HFFc6 (cell line): ENCODE results near the gene ONECUT2. TPM values are rescaled to one million over a fixed set of nuclear protein-coding genes. Genes with fewer than 3 reads are reported as not detected.

Source experiments
- DNase-seq: peaks from one replicate; pipeline ENCODE4 v3.0.0-alpha.2; 2018
- H3K27ac Mint-ChIP-seq: 2 replicates; pipeline ENCODE4 v1.8.0; 2020; ENCODE audit warnings: mild to moderate bottlenecking, mixed read lengths
- H3K27me3 Mint-ChIP-seq: 2 replicates; pipeline ENCODE4 v1.8.0; 2021; ENCODE audit warnings: mild to moderate bottlenecking, moderate library complexity, mixed read lengths; ENCODE audit not compliant: insufficient read depth
- H3K36me3 Mint-ChIP-seq: 2 replicates; pipeline ENCODE4 v1.8.0; 2021; ENCODE audit warnings: low read depth, mixed read lengths
- H3K4me1 Mint-ChIP-seq: 2 replicates; pipeline ENCODE4 v1.8.0; 2020; ENCODE audit warnings: low read depth, mixed read lengths
- H3K4me3 Mint-ChIP-seq: 2 replicates; pipeline ENCODE4 v1.8.0; 2020; ENCODE audit warnings: mild to moderate bottlenecking, moderate library complexity, mixed read lengths
- H3K9me3 Mint-ChIP-seq: 2 replicates; pipeline ENCODE4 v1.8.0; 2020; ENCODE audit warnings: mild to moderate bottlenecking, mixed read lengths
- total RNA-seq, 6 experiments: library from RNA; stranded (reverse); fragmentation: NEBNext Ultra II Directional; extraction: Animal tissue kit (Norgen Biotek cat#: 25700); gene quantifications; 2 replicates in 1 of 6; 3 replicates in 5 of 6; pipeline ENCODE4 v1.2.3, GENCODE V29; 2021
- TF ChIP-seq, protein P1 (sequence below): fragments of 200-600 bp; sonication (generic); IDR thresholded peaks from 2 replicates; pipeline ENCODE4 v1.5.0; 2021; ENCODE audit warnings: antibody characterized with exemption, mild to moderate bottlenecking

ONECUT2 gene
- total RNA-seq, 6 experiments from 2014 or later = 0.10 to 0.40 (median 0.18) TPM

DNA sequence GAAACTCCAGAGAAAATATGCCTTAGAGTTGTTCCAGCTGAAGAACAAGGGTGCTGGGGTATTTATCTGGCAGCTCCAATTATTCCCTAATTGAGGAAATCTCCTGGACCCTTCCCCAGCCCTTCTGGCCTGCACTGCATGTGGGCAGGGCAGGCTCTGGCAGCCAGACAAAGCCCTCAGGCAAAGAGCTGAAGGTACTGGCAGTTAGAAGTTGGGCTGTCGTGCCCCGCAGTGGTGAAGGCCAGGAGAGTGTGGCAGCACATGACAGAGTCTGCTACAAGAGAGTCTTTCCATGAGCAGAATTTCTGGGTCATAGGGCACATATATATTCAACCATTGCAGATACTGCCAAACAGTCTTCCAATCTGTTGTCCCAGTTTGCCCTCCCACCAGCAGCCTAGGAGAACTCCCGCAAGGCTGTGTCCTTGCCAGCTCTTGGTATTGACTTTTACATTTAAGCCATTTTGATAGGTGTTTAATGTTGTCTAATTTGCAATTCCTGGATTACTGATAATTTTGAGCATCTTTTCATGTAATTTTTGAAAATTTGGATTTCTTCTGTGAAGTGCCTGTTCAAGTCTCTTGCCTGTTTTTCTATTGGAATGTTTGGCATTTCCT lies 26.6 kb downstream of the ONECUT2 start:
- Mint-ChIP-seq H3K27ac (no peak overlapping the region), H3K36me3 (no peaks in the 10 kb centered on the region), H3K9me3 (no peaks in the 10 kb centered on the region), H3K4me3 (no peak overlapping the region), H3K27me3 (peaks cover 16% of the 10 kb centered on the region), H3K4me1 (no peaks in the 10 kb centered on the region)
- TF ChIP-seq, protein P1, sequence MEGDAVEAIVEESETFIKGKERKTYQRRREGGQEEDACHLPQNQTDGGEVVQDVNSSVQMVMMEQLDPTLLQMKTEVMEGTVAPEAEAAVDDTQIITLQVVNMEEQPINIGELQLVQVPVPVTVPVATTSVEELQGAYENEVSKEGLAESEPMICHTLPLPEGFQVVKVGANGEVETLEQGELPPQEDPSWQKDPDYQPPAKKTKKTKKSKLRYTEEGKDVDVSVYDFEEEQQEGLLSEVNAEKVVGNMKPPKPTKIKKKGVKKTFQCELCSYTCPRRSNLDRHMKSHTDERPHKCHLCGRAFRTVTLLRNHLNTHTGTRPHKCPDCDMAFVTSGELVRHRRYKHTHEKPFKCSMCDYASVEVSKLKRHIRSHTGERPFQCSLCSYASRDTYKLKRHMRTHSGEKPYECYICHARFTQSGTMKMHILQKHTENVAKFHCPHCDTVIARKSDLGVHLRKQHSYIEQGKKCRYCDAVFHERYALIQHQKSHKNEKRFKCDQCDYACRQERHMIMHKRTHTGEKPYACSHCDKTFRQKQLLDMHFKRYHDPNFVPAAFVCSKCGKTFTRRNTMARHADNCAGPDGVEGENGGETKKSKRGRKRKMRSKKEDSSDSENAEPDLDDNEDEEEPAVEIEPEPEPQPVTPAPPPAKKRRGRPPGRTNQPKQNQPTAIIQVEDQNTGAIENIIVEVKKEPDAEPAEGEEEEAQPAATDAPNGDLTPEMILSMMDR = no peak
- DNase-seq = no peak

DNA sequence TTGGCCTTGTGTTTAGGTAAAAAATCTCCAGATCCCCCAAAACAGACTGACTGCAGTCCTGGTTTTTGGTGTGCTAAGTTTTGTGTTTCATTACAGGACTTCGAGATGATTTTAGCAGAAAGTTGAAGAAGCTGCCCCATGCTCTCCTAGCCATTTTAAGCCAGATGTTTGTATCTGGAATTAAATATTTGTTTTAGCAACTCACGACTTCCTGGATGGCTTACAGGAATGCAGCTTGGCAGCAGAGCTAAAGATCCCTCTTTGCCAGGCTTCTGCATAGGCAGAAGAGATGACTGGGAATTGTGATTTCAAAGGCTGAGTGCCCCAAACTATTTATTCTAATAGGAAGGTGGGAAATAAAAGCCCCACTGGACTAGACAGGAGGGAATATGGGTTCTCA lies 31.1 kb downstream of the ONECUT2 start:
- DNase-seq = no peak
- Mint-ChIP-seq H3K4me1 (no peaks in the 10 kb centered on the region), H3K27ac (no peak overlapping the region), H3K27me3 (peaks cover 27% of the 10 kb centered on the region), H3K4me3 (no peak overlapping the region), H3K36me3 (no peaks in the 10 kb centered on the region), H3K9me3 (no peaks in the 10 kb centered on the region)
- TF ChIP-seq, protein P1 = no peak

DNA sequence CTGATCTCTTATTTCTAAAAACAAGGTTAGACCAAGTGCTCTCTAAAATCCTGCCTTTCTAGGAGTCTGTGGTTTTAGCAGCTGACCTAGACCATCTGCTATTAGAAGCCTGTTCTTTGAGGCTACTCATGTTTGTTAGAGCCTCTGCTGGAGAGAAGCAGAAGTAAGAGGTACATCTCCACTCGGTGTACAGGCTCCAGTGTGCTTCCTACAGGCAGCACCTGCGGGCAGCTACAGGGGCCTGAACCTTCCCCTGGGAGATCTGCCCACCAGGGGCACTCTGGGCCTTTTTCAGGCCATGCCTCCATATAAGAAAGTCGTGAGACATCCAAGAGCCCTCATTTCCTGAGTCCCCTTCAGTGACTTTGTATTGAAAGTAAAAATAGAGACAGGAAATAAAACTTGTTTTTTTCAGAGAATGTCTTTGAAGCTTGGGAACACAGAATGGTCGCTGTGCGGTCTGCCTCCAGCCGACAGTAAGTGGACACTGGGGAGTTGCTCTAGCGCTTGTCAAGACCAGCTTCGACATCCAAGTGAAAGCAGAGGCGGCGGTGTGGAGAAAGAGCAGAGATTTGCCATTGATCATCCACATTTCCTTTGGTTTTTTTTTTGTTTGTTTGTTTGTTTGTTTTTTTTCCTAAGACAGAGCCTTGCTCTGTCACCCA lies 31.7 kb downstream of the ONECUT2 start:
- Mint-ChIP-seq H3K4me1 (no peaks in the 10 kb centered on the region), H3K36me3 (no peaks in the 10 kb centered on the region), H3K27ac (no peak overlapping the region), H3K9me3 (no peaks in the 10 kb centered on the region), H3K27me3 (peaks cover 27% of the 10 kb centered on the region), H3K4me3 (no peak overlapping the region)
- TF ChIP-seq, protein P1 = no peak
- no peak for DNase-seq

DNA sequence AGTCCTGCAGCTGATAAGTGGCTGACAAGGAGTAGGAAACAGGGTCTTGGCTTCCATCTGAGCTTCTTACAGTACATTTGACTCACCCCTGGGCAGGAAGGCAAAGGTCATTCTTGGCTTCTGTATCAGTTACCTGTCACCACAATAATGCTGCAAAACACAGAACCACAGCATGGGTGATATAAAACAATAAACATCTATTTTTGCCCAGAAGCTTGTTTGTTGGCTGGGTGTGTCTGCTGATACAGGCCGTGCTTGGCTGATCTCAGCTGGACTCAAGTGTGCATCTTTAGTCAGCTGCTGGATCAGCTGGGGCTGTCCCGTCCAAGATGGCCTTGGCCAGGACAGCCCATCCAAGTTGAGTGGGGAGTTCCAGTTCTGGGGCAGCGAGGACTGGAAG lies 34.7 kb downstream of the ONECUT2 start:
- DNase-seq = no peak
- Mint-ChIP-seq H3K36me3 (no peaks in the 10 kb centered on the region), H3K9me3 (no peaks in the 10 kb centered on the region), H3K4me3 (no peak overlapping the region), H3K27ac (no peak overlapping the region), H3K4me1 (no peaks in the 10 kb centered on the region), H3K27me3 (peaks cover 33% of the 10 kb centered on the region)
- TF ChIP-seq, protein P1 = no peak

DNA sequence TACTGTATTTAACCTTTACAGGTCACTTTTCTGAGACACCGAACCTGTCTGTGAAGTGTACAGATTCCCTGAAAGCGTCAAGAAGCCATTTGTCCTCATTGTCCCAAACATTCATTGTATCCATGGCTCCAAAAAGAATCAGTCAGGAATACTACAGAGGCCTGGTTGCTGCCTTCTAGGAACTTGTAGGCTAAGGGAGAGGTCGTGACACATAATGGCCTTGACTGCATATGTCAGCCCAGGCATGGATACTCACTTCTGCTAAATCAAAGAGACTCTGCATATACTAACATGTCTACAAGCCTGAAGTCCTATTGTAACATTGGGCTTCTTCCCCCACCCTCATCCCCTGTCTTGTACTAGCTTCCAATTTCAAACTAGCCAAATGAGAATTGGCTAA lies 40.2 kb downstream of the ONECUT2 start:
- Mint-ChIP-seq H3K27me3 (peaks cover 19% of the 10 kb centered on the region), H3K4me1 (no peaks in the 10 kb centered on the region), H3K4me3 (no peak overlapping the region), H3K27ac (no peak overlapping the region), H3K9me3 (no peaks in the 10 kb centered on the region), H3K36me3 (no peaks in the 10 kb centered on the region)
- no peak for DNase-seq
- TF ChIP-seq, protein P1 = no peak
